WTC11 (cell line): Measurements from ENCODE around the gene ABCA6. TPM values are rescaled to one million over a fixed set of nuclear protein-coding genes. Genes with fewer than 3 reads are reported as not detected.

Experiments used
- ATAC-seq: fragments of 200-7000 bp; cut with Tn5 transposase; 2 replicates; pipeline ENCODE4 v1.10.0; 2021; ENCODE audit warnings: mild to moderate bottlenecking, moderate library complexity
- CTCF ChIA-PET: fragments of 300-600 bp; sonication (Branson Sonifier 250); formaldehyde crosslinking; loops from one replicate; lab custom pipeline; 2021; ENCODE audit warnings: antibody characterized with exemption; lab: Charles Lee
- POLR2A ChIA-PET: fragments of 350-600 bp; sonication (Branson Sonifier 250); formaldehyde crosslinking; loops from one replicate; lab custom pipeline; 2021; ENCODE audit warnings: antibody characterized with exemption; lab: Charles Lee
- DNase-seq: peaks from one replicate; pipeline ENCODE4 v3.0.0; 2021; ENCODE audit warnings: low spot score
- H3K27ac Mint-ChIP-seq: 2 replicates; pipeline ENCODE4 v1.8.0; 2021; ENCODE audit warnings: mixed read lengths
- H3K27me3 Mint-ChIP-seq: 2 replicates; pipeline ENCODE4 v1.8.0; 2021; ENCODE audit warnings: low read depth, mild to moderate bottlenecking, moderate library complexity, mixed read lengths
- H3K36me3 Mint-ChIP-seq: 2 replicates; pipeline ENCODE4 v1.8.0; 2021; ENCODE audit warnings: mixed read lengths
- H3K4me1 Mint-ChIP-seq: 2 replicates; pipeline ENCODE4 v1.8.0; 2022; ENCODE audit warnings: mixed read lengths
- H3K4me3 Mint-ChIP-seq: 2 replicates; pipeline ENCODE4 v1.8.0; 2021; ENCODE audit warnings: mild to moderate bottlenecking, moderate library complexity, mixed read lengths
- H3K9me3 Mint-ChIP-seq: 2 replicates; pipeline ENCODE4 v1.8.0; 2021; ENCODE audit warnings: mixed read lengths
- AR ChIP-seq: fragments of 250-450 bp; sonication (Bioruptor Pico); IDR thresholded peaks from 2 replicates; pipeline ENCODE4 v1.9.0; 2021; ENCODE audit warnings: mild to moderate bottlenecking
- ATF6 ChIP-seq: sonication (generic); formaldehyde crosslinking; IDR thresholded peaks from 2 replicates; pipeline ENCODE4 v1.8.1; 2023; ENCODE audit warnings: mild to moderate bottlenecking, missing genetic modification reagents
- CREB1 ChIP-seq: sonication (generic); formaldehyde crosslinking; IDR thresholded peaks from 2 replicates; pipeline ENCODE4 v1.8.0; 2023; ENCODE audit warnings: mild to moderate bottlenecking, missing genetic modification reagents
- GABPB1 ChIP-seq: sonication (generic); formaldehyde crosslinking; IDR thresholded peaks from 2 replicates; pipeline ENCODE4 v1.8.1; 2023; ENCODE audit warnings: mild to moderate bottlenecking, missing genetic modification reagents
- HMGA2 ChIP-seq: fragments of 250-450 bp; sonication (Bioruptor Pico); IDR thresholded peaks from 2 replicates; pipeline ENCODE4 v1.4.0; 2021; ENCODE audit warnings: mild to moderate bottlenecking, moderate library complexity
- JAZF1 ChIP-seq: fragments of 250-450 bp; sonication (Bioruptor Pico); IDR thresholded peaks from 2 replicates; pipeline ENCODE4 v1.9.0; 2021; ENCODE audit warnings: moderate library complexity, mild to moderate bottlenecking, inconsistent platforms
- JUN ChIP-seq: sonication (generic); formaldehyde crosslinking; IDR thresholded peaks from 2 replicates; pipeline ENCODE4 v1.8.0; 2023; ENCODE audit warnings: mild to moderate bottlenecking, missing genetic modification reagents
- MYBL2 ChIP-seq: sonication (generic); formaldehyde crosslinking; IDR thresholded peaks from 2 replicates; pipeline ENCODE4 v1.8.1; 2023; ENCODE audit warnings: mild to moderate bottlenecking, moderate library complexity, missing genetic modification reagents
- NR2C2 ChIP-seq: sonication (generic); formaldehyde crosslinking; IDR thresholded peaks from 2 replicates; pipeline ENCODE4 v1.8.0; 2022; ENCODE audit warnings: mild to moderate bottlenecking, missing genetic modification reagents
- OVOL2 ChIP-seq: fragments of 250-450 bp; sonication (Bioruptor Pico); IDR thresholded peaks from 2 replicates; pipeline ENCODE4 v1.9.0; 2021; ENCODE audit warnings: mild to moderate bottlenecking, borderline replicate concordance
- PREB ChIP-seq: sonication (generic); formaldehyde crosslinking; IDR thresholded peaks from 2 replicates; pipeline ENCODE4 v1.8.1; 2022; ENCODE audit warnings: mild to moderate bottlenecking, missing genetic modification reagents, moderate library complexity, borderline replicate concordance
- RELA ChIP-seq: sonication (generic); formaldehyde crosslinking; IDR thresholded peaks from 2 replicates; pipeline ENCODE4 v1.8.1; 2022; ENCODE audit warnings: missing genetic modification reagents, mild to moderate bottlenecking, borderline replicate concordance
- RORB ChIP-seq: fragments of 250-450 bp; sonication (Bioruptor Pico); IDR thresholded peaks from 2 replicates; pipeline ENCODE4 v1.9.0; 2021; ENCODE audit warnings: mild to moderate bottlenecking
- TCF7 ChIP-seq: sonication (generic); formaldehyde crosslinking; IDR thresholded peaks from 2 replicates; pipeline ENCODE4 v1.8.0; 2022; ENCODE audit warnings: mild to moderate bottlenecking, low read depth, missing genetic modification reagents, moderate library complexity
- ZNF138 ChIP-seq: sonication (generic); formaldehyde crosslinking; conservative IDR thresholded peaks from 2 replicates; pipeline ENCODE4 v1.8.1; 2022; ENCODE audit warnings: mild to moderate bottlenecking, moderate library complexity, missing genetic modification reagents
- ZNF317 ChIP-seq: sonication (generic); formaldehyde crosslinking; IDR thresholded peaks from 2 replicates; pipeline ENCODE4 v1.8.1; 2023; ENCODE audit warnings: low read depth, mild to moderate bottlenecking, moderate library complexity, missing genetic modification reagents, borderline replicate concordance
- total RNA-seq: library from RNA; stranded (reverse); gene quantifications from 3 replicates; pipeline ENCODE4 v1.2.3, GENCODE V29; 2021
- TF ChIP-seq, protein P1 (sequence below): sonication (generic); formaldehyde crosslinking; conservative IDR thresholded peaks from 2 replicates; pipeline ENCODE4 v1.8.1; 2022; ENCODE audit warnings: mild to moderate bottlenecking, missing genetic modification reagents
- TF ChIP-seq, protein P2 (sequence below): fragments of 250-450 bp; sonication (Bioruptor Pico); conservative IDR thresholded peaks from 2 replicates; pipeline ENCODE4 v1.9.0; 2021; ENCODE audit warnings: mild to moderate bottlenecking

ABCA6 gene
- total RNA-seq, 1 experiment from 2014 or later = not detected

DNA sequence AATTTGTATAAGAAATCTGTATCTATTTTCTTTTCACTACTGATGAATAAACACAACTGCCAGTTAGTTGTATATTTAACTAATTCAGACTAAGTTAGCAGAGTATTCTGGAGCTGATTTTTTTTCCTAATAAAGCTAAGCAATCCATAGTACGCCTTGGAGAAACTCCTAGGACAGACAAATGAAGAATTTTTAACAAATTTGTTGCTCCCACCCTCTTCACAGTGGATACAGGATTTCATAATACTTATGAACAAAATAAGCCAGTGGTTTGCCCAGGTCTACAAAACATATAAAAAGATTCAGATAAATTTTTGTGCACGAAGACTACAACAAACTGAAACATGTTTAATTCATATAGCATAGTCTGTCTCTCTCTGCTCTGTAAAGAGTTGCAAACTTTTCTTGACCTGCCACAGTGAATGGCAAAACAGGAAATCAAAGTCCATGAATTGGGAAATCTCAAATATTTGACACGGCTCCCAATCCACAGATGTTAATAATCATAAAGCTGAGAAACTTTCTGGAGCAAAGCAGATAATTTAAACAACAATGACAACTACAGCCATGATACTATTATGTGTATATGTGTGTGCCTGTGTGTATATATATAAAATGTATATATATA, 594 bp upstream of the ABCA6 start:
- no peak for DNase-seq
- ATAC-seq = no peak
- POLR2A ChIA-PET = no interaction called here
- no peaks in the 10 kb centered on the region for H3K9me3 Mint-ChIP-seq
- CTCF ChIA-PET = interaction anchor here (1.0 to 1.6 kb wide), 2 partner anchors 57 to 75 kb away, joined by 3 to 5 read pairs; no protein-coding TSS in a partner anchor
- no peaks in the 10 kb centered on the region for H3K36me3 Mint-ChIP-seq
- no peak overlapping the region for H3K4me3 Mint-ChIP-seq
- no peak overlapping the region for H3K27ac Mint-ChIP-seq
- H3K27me3 Mint-ChIP-seq = no peaks in the 10 kb centered on the region
- TF ChIP-seq, protein P1, sequence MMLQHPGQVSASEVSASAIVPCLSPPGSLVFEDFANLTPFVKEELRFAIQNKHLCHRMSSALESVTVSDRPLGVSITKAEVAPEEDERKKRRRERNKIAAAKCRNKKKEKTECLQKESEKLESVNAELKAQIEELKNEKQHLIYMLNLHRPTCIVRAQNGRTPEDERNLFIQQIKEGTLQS = no peak
- TF ChIP-seq, all 79 proteins: peak for 0
- peaks cover under 1% of the 10 kb centered on the region; the same call in 1 of the 2 replicates for H3K4me1 Mint-ChIP-seq

DNA sequence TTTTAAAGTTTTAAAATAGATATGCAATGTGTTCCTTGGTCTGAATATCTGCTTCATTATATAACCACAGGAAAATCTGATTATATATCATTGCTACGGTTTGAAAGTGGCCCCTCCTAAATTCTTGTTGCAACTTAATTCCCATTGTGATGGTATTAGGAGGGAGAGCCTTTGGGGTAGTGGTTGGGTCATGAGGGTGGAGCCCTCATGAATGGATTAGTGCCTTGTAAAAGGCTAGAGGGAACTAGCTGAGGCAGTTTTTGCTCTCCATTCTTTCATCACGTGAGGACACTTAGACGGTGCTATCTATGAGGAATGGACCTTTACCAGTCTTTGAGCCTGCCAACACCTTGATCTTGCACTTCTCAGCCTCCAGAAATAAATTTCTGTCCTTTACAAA, 7.6 kb downstream of the ABCA6 start:
- no peak; the same call in 1 of the 2 replicates for ATAC-seq
- Mint-ChIP-seq H3K9me3 (no peaks in the 10 kb centered on the region), H3K27me3 (no peaks in the 10 kb centered on the region; the same call in 1 of the 2 replicates), H3K36me3 (no peaks in the 10 kb centered on the region), H3K27ac (no peak overlapping the region; the same call in 1 of the 2 replicates), H3K4me1 (peaks cover 6% of the 10 kb centered on the region; the same call in 1 of the 2 replicates), H3K4me3 (no peak overlapping the region)
- no peak for TF ChIP-seq AR
- TF ChIP-seq NR2C2 = no peak
- no peak for TF ChIP-seq OVOL2 (CRISPR knock-in tag)
- TF ChIP-seq, protein P2, sequence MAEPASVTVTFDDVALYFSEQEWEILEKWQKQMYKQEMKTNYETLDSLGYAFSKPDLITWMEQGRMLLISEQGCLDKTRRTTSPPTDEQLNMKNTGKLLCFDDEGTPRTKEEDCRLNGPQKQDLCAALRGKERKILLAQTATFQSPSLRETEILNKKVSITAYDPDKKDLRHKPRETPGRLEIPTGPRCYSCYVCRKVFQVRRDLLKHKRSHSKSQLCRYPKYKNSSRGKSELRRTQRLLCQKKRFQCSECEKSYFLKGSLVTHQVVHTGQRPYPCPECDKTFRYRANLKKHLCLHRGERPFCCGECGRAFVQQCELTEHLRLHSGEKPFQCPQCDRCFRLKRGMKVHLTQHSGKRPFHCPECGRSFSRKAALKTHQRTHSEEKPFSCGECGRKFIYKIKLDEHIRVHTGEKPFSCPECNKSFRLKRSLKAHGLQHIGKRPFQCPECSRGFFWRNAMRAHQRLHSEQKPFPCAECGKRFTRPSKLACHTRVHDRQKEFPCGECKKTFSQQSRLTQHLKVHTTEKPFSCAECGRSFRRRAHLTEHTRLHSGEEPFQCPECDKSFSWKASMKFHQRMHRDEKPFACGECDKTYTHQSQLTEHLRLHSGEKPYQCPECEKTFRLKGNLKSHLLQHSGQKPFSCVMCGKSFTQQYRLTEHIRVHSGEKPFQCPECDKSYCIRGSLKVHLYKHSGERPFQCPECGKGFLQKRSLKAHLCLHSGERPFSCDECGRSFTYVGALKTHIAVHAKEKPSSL = no peak
- TF ChIP-seq PREB (CRISPR knock-in tag) = no peak
- TF ChIP-seq HMGA2 (CRISPR knock-in tag) = no peak
- no peak for TF ChIP-seq JAZF1 (CRISPR knock-in tag)
- no peak for TF ChIP-seq GABPB1 (CRISPR knock-in tag)
- TF ChIP-seq TCF7 (CRISPR knock-in tag) = no peak
- no peak for TF ChIP-seq RELA
- TF ChIP-seq RORB = no peak
- POLR2A ChIA-PET = no interaction called here
- DNase-seq = no peak
- CTCF ChIA-PET = no interaction called here

- H3K27me3 Mint-ChIP-seq = no peaks in the 10 kb centered on the region; the same call in 1 of the 2 replicates
- H3K27ac Mint-ChIP-seq = no peak overlapping the region
- no peaks in the 10 kb centered on the region for H3K36me3 Mint-ChIP-seq
- ChIA-PET POLR2A (no interaction called here), CTCF (no interaction called here)
- H3K4me1 Mint-ChIP-seq = peaks cover 6% of the 10 kb centered on the region; the same call in 1 of the 2 replicates
- no peaks in the 10 kb centered on the region for H3K9me3 Mint-ChIP-seq
- no peak for ATAC-seq
- no peak overlapping the region for H3K4me3 Mint-ChIP-seq
- no peak for DNase-seq
- TF ChIP-seq ATF6 (CRISPR knock-in tag) (no peak), CREB1 (CRISPR knock-in tag) (no peak), ZNF138 (no peak), ZNF317 (CRISPR knock-in tag) (no peak), JUN (CRISPR knock-in tag) (no peak), AR (no peak), MYBL2 (CRISPR knock-in tag) (no peak)
Observed at GRCh38 chr17:69130627-69131296, 10.9 kb downstream of the ABCA6 start.
